Stimulated activated CD4-positive, alpha-beta T cell treated with anti-CD3 and anti-CD28 coated beads, Interleukin-4, amount 100 ng/mL, for 48 hours (primary cell): ENCODE measurements around the gene OTOG.

ENCODE experiments used
- DNase-seq, 2 donors: peaks; one replicate each; pipeline ENCODE4 v3.0.0-alpha.2; 2020; ENCODE audit warnings: low read depth in 2 of 2

OTOG gene

DNA sequence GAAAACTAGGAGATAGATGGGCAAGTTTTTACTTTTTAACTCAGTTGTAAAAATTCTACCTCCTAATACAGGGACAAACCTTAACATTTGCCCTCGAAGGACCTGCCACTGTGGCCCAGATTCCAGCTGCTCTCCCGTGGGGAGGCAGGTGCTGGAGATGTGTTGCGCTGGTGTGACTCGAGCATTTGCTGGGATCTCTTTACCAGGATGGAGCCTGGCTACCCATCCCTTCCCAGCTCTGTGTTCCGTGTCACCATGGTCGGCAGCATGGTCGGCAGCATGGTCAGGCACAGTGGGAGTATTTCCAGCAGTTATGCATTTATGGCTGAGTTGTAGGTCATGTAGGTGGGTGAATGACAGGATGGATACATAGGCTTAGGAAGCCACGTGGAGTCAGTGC, 41.1 kb downstream of the OTOG start:
- DNase-seq = no peak

- DNase-seq = no peak
Observed at GRCh38 chr11:17588721-17589120, 41.7 kb downstream of the OTOG start.

DNA sequence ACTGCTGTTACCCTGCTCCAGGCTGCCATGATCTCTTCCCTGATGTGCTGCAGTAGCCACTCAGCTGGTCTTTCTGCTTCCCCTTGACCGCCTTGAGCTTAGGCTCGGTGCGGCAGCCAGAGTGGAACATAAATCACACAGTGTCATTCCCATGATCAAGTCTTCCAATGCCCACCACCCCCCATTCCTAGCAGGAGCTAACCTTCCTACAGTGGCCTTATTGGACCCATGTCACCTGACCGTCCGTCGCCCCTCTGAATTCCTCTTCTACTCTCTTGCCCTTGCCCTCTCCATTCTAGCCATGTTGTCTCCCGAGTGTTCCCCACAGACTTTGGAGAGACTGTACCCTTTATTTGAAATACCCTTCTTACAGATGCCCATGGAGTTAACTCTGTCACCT, 43.4 kb downstream of the OTOG start:
- no peak for DNase-seq

GRCh38 chr11:17591293-17591692, 44.2 kb downstream of the OTOG start:
- DNase-seq = no peak

GRCh38 chr11:17593466-17594245, 46.6 kb downstream of the OTOG start:
- no peak for DNase-seq

GRCh38 chr11:17594686-17595192, 47.7 kb downstream of the OTOG start:
- DNase-seq = no peak

DNA sequence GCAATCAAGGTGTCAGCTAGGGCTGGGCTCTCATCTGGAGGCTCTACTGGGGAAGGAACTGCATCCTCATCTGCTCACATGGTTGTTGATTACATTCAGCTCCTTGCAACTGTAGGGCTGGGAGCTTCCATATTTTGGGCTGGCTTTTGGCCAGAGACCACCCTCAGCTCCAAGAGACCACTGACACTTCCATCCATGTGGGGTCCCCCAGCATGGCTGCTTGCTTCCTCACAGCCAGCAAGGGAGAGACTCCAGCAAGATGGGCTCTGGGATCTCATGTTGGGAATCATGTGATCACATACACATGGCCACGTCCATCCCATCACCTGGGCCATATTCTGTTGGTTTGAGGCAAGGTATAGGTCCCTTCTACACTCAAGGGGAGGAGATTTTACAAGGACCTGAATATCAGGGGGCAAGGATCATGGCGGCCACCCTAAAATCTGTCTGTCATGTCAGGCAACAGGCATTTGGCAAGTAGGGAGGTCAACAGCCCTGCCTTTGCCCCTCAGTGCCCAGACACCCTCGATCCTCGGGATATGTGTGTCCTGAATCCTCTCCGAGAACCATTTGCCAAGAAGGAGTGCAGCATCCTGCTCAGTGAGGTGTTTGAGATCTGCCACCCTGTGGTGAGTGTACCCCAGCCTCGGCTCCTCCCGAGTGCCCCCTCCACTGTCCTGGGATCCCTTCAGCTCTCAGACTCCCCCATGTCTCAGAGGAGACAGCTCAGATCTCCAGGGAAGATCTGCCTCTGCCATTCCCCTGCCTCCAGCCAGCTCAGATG, 48.7 kb downstream of the OTOG start:
- no peak for DNase-seq

- no peak for DNase-seq
Observed at GRCh38 chr11:17596310-17596669, 49.2 kb downstream of the OTOG start.

- DNase-seq = no peak
Observed at GRCh38 chr11:17596711-17597110, 49.7 kb downstream of the OTOG start.

- no peak for DNase-seq
Observed at GRCh38 chr11:17597770-17598169, 50.7 kb downstream of the OTOG start.

DNA sequence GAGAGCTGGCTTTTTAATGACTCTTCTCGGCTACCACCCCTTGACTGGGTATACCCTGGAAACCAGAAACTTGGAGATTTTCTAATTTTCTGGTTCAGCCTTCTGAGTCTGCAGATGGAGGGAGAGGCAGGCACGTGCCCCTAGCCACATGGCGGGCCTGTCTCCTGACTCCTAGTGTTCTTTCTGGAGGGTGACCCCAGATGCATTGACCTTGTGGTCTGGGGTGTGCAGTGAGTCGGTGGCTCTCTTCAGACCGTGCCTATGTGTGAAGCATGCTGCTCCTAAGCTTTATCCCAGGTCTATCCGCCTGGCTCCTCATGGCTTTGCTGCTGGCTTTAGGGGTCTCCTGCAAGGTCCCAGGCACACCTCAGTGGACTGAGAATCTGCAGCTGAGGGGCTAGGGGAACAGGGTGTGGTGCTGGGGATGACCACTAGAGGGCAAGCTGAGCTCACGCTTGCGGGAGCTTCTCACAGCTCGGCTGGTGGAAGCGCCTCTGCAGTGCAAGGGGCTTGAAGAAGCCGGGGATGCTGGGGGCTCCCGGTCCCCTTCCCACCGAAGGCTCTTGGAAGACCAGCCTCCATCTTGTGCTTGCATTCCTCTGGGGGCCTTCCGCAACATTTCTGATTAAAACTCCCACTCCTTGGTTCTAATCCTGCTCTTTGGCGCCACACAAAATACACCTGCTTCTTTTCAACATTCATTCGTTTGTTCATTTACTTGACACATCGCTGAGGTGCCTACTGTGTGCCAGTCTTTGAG, 51.8 kb downstream of the OTOG start:
- peak; percentile 59 to 80 for DNase-seq

GRCh38 chr11:17599460-17599925, 52.4 kb downstream of the OTOG start:
- DNase-seq = no peak

DNA sequence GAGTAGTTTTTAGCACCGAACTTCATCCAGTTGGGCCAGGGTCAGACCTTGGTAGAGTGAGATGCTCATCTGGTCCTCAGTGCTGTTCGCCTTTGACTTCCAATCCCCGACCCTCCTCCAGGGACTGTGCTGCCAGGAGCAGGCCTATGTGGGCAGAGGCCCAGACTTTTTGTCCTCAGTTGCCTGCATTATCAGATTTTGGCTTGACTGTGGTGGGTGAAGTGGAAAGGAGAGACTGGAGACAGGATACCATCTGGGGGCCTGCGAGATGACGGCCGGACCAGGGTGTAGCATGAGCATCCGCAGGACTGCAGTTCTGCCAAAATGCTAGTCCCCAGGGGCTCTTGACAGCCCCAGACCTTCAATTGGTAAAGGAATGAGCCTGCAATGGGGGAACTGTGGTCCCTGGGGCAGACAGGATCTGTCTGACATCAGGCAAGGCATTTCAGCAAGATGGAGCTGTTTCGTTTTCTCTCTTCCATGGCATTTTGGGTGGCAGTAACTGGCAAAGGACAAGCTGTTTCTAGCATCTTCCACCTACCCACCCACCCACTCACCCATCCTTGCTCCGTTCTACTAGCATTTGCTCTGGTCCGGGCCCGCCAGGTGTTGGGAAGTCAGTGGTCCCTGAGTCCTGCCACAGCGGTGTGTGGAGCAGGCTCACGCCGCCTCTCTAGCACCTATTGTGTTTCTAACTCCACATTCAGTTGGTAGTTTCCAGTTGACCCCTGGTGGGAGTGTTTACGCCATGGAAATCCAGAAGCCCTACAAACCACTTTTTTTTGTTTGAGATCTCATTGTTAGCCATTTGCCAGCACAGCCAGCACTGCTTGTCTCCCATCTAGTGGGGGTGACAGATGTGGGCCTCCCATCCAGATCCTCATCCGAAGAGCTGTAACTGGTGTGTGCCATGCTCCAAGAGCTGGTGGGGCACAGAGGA, 53.5 kb downstream of the OTOG start:
- DNase-seq = no peak

DNA sequence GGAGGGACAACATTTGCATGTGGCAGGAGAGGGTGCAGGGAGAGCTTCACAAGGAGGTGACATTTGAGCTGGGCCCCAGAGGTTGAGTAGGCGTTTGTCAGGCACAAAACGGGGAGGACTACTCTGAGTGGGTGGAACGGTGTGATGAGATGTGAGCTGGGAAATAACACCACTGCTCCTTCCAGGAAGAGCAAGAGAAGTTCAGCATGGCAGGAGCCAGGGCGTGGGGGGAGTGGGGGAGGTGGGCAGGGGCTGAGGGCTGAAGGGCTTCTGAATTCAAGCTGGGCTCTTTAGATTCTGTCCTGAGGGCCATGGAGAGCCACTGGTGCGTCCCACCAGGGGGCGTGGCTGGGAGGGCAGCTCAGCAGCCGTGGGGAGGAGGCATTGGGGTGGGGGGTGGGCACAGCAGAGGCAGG, 54.2 kb downstream of the OTOG start:
- DNase-seq = no peak

GRCh38 chr11:17601676-17602075, 54.6 kb downstream of the OTOG start:
- DNase-seq = no peak

DNA sequence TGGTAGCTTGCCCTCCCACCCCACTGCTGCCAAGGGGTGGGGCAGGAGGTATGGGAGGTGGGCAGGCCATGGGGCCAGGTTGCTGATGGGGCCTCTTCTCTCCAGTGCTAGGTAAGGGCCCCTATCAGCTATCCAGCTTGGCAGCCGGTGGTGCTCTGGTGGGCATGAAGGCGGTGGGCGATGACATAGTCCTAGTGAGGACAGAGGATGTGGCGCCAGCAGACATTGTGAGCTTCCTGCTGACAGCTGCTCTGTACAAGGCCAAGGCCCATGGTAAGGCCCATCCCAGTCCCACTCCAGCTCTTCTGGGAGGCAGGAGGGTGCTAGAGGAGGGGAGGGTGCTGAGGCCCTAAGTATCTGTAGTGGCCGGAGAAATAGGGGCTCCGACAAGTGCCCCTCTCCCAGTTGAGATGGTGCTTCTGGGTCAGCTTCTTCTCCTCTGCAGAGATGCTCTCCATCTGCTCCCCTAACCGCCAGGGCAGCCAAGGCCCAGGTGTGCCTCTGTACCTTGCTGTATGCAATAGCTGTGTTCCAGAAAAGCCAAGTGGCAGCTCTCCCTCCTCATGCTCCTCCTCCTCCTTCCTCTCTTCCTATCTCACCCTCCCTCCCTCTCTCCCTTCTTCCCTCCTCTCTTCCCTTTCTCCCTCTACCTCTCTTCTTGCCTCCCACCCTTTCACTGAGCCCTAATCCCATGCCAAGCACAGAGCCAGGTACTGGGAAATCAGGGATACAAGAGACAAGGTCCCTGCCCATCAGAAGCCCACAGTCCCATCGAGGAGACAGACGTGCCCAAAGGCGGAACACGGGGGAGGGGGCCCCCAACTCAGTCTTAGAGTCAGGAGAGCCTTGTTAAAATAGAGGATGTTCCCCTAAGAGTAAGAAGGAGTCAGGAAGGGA, 55.3 kb downstream of the OTOG start:
- no peak for DNase-seq

- DNase-seq = no peak
Observed at GRCh38 chr11:17603056-17603825, 56.2 kb downstream of the OTOG start.

DNA sequence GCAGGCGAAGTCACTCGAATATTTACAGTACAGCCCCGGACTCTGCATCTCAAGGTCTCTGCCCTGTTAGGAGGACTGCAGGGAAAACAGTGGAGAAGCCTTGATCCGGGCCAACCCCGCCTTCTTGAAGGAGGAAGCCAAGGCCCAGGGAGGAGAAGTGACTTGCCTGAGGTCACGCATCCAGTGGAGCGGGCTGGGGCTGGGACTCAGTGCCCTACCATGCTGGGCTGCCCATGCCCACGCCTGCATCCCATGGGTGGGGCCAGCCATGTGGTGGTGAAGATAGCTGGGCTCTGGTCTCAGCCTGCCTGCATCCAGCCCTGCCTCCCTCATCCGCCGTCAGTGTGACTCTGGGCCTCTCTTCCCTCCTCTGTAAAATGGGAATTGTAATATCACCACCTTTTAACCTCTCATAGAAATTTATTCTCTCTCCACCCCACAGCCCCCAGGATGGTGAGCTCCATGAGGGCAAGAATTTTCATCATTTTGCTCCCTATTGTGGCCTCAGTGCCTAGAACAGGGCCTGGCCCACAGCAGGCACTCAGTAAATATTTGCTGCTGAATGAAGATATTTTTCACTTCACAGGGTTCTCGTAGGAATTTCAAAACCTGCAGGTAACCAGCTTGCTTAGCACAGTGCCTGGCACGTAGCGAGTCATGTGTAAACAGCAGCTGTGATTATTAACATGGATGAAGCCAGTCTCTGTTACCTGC, 57.3 kb downstream of the OTOG start:
- DNase-seq = no peak

GRCh38 chr11:17604915-17605233, 57.8 kb downstream of the OTOG start:
- no peak for DNase-seq
